GM19324 (cell line): Measurements from ENCODE around the gene DCAF12.

Experiments used
- ATAC-seq: cut with Tn5 transposase; IDR thresholded peaks from one replicate; pipeline ENCODE4 v1.9.1; 2021; ENCODE audit warnings: mild to moderate bottlenecking, moderate library complexity; ENCODE audit not compliant: unreplicated experiment, low FRiP score

The DCAF12 gene

GRCh38 chr9:34127035-34127948 is 794 bp upstream of the DCAF12 start:
- ATAC-seq, result no peak

GRCh38 chr9:34125681-34126206 is 754 bp downstream of the DCAF12 start:
- no peak for ATAC-seq

DNA sequence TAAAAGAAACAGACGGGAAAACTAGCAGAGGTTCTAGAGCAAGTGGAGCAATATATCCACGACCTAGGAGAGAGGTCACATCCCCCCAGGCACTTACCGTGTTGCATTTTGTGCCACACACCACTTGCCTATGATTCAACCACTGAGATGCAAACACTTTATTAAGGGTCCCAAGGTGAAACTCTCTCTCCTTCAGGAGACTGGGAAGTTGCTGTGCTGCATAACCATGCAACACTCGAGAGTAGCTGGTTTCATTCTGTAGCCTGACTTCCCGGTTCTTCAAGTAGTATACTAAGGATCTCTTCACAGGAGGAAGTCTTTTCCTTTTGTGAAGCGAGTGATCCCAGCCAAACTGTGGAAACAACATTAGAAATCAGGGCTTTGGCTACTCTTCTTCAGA is 1.6 kb downstream of the DCAF12 start:
- no peak for ATAC-seq

GRCh38 chr9:34124099-34124498 is 2.4 kb downstream of the DCAF12 start:
- ATAC-seq, result no peak

GRCh38 chr9:34123682-34124081 is 2.8 kb downstream of the DCAF12 start:
- ATAC-seq, result no peak

GRCh38 chr9:34121996-34122395 is 4.5 kb downstream of the DCAF12 start:
- ATAC-seq, result no peak

DNA sequence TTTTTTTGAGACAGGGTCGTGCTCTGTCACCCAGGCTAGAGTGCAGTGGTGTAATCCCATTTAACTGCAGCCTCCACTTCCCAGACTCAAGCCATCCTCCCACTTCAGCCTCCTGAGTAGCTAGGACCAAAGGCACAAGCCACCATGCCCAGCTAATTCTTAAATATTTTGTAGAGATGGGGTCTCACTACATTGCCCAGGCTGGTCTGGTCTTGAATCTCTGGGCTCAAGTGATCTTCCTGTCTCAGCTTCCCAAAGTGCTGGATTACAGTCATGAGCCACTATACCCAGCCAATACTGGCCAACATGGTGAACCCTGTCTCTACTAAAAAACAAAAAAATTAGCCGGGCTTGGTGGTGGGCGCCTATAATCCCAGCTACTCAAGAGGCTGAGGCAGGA is 6.8 kb downstream of the DCAF12 start:
- ATAC-seq, result no peak

DNA sequence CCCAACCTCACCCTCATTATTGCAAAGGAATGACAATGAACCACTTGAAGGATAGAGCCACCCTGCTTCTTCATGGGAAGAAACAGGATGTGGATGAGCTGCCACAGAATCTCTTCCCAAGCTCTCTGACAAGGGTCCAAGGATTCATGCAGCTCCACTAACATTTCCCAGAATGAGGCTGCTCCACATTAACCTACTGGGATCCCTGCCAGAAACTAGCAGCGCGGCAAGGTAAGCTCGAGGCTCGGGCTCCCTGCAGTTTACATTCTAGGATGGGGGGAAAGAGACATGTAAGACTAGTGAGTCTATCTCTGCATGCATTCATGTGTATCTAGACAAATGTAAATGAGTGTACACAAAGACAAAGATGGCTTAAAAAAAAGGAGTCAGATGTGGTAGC is 12.1 kb downstream of the DCAF12 start:
- ATAC-seq, result no peak

DNA sequence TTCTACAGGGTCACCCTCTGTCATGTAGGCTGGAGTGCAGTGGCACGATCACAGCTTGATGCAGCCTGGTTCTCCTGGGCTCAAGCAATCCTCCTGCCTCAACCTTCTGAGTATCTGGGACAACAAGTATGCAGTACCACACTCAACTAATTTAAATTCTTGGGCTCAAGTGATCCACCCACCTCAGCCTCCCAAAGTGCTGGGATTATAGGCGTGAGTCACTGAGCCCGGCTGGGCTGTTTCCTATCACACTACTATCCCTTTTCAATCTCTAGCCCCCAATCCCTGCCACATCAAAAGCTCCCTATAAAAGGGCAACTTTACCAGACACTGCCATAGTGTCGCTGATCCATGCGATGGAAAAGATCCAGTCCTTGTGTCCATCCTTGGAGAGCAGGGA is 20.4 kb downstream of the DCAF12 start:
- no peak for ATAC-seq

GRCh38 chr9:34102796-34103195 is 23.7 kb downstream of the DCAF12 start:
- no peak for ATAC-seq

- no peak for ATAC-seq
Measured at GRCh38 chr9:34098307-34098706, 28.2 kb downstream of the DCAF12 start.

DNA sequence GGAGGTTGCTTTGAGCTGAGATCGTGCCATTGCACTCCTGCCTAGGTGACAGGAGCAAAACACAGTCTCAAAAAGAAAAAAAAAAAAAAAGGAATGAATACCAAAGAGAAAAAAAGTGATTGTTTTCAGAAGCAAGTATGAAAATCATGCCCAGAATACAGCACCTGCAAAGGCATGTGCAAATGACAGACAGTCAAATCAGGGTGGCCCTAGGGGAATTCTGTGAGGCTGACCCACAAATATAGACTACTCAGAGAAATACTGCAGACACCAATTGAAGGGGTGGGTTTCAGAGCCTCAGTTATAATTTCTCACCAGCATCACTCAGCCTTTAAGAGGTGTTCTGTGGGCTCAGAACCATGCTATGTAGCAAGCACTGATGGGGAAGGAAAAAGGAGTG is 28.6 kb downstream of the DCAF12 start:
- no peak for ATAC-seq

DNA sequence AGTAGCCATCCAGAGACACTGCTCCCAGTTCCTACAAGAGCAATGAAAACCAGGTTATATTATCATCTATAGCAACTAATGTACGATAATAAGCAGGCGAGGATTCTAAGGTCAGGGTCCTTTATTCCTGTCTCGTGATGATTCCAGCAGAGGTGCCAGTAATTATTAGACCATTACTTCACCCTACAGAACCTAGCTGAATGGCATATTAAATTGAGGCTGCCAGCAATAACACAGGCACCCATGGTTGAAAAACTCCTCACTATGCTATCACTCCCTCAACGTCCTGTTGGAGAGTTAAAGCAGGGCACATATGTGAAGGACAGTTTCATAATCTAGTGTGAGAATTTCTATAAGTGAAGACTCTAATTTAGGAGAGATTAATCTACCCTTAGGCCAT is 29.7 kb downstream of the DCAF12 start:
- ATAC-seq, result no peak

GRCh38 chr9:34093578-34093977 is 32.9 kb downstream of the DCAF12 start:
- no peak for ATAC-seq

DNA sequence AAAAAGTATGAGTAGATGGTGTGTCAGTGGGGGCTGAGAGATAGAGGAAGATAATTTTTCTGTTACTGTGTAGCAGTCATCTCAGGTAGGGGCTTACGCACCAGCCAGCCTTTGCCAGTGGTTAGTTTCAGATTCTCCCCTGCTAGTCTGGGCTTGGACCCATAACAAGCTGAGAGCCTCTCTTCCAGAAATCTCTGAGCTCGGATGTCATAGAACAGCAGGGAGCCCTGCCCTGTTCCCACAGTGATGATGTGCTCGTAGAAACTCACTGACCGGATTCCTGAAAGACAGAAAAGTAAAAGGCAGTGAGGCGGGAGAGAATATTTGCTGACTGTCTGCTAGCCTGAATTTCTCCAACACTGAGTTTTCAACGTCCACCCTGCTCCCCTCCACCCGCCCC is 37.2 kb downstream of the DCAF12 start:
- ATAC-seq, result no peak

- ATAC-seq, result no peak
Measured at GRCh38 chr9:34087370-34087769, 39.1 kb downstream of the DCAF12 start.

DNA sequence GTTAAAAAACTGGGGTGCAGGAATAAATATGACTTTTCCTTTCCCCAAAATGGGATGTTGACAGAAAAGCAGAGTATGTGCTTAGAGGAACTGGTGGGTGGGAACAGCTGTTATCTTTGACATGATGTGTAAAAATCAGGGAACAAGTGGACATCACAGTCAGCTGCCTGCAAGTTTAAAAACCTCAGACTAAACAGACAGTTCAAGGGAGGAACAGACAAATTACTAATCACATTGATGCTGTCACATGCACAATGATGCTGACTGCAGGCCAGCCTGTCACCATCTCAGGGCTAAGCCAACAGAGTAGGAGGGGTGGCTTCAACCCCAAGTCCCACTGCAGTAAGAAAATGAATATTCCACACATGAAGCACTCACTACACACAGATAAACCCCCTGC is 39.6 kb downstream of the DCAF12 start:
- no peak for ATAC-seq

- no peak for ATAC-seq
Measured at GRCh38 chr9:34085581-34086500, 40.7 kb downstream of the DCAF12 start.

DNA sequence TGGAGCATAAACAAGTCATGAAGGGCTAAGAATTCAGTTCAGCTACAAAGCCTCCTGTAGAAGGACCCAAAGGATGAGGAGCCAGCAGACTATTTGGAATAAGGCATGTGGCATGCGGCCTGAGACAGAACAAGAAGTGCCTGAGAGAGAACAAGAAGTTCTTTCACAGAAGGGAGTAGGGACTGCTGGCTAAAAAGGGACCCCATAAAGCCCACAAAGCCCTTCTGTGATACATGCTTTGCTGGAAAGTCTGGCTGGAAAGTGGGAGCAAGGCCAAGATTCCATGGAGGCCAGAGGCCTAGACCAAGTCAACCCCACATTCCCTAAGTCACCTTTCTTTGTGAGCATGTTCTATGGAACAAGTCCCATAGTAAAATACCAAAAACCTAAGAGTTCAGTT is 41.9 kb downstream of the DCAF12 start:
- no peak for ATAC-seq

- ATAC-seq, result no peak
Measured at GRCh38 chr9:34079181-34079580, 47.3 kb downstream of the DCAF12 start.

DNA sequence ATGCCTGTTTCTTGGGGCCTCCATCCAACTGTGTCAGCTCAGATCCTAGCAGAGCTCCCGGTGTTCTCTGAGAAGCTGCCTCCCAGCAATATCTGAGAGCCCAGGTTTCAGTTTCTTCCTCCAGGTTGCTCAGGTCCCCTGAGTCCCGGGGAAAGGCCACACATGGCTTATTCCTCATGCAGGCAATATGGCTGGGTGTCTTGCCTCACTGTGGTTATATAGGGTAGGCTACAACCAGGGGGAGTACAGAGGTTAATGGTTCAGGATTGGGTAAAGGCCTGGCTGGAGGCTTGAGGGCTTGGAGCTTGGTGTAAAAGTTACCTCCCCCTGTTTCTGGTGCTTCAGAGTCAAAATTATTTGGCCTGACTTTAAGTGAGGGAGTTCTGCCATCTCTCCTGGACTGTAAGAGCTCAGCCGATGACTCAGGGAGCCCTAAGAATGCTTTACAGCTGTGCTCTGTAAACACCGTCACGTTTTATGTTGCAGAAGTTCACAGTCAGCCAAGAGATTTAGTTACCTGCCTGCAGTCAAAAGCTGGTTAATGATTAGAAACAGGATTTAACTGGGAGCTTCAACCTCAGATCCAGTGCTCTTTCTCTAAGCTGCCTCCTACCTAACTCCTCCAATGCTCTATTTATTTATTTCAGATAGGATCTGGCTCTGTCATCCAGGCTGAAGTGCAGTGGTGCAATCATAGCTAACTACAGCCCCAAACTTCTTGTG is 53.5 kb downstream of the DCAF12 start:
- no peak for ATAC-seq
